ENCODE measurements around the gene ATRAID.

Gene ATRAID

DNA sequence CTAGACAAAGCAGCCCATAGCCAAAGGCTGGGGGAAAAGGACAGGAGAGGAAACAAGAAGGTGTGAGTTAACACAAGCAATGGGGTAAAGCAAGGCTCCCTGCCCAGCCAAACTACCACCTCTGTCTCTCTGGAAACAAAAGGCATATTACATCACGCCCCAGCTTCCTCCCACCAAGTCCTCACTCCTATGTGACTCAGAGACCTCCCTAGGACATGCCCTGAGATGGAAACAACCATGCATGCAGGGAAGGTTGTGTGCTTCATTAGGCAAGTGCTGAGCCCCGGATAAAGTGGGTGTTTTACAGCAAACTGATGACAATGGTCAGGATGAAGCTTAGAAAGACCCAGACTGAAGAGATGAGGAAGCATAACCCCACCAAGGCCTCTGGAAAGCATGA, 9.0 kb upstream of the ATRAID start:
- peaks cover 67% of the 10 kb centered on the region for H3K36me3 ChIP-seq
- H3K9me3 ChIP-seq = no peaks in the 10 kb centered on the region
- H3K4me3 ChIP-seq (ENCODE audit: low read depth, low read length) = no peak overlapping the region
- H3K4me1 ChIP-seq = peaks cover 4% of the 10 kb centered on the region
- no peak for DNase-seq
- TF ChIP-seq, protein P1, sequence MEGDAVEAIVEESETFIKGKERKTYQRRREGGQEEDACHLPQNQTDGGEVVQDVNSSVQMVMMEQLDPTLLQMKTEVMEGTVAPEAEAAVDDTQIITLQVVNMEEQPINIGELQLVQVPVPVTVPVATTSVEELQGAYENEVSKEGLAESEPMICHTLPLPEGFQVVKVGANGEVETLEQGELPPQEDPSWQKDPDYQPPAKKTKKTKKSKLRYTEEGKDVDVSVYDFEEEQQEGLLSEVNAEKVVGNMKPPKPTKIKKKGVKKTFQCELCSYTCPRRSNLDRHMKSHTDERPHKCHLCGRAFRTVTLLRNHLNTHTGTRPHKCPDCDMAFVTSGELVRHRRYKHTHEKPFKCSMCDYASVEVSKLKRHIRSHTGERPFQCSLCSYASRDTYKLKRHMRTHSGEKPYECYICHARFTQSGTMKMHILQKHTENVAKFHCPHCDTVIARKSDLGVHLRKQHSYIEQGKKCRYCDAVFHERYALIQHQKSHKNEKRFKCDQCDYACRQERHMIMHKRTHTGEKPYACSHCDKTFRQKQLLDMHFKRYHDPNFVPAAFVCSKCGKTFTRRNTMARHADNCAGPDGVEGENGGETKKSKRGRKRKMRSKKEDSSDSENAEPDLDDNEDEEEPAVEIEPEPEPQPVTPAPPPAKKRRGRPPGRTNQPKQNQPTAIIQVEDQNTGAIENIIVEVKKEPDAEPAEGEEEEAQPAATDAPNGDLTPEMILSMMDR (IDR thresholded peaks at IDR 0.05; ENCODE audit: low read depth, low read length) = no peak
- H3K27me3 ChIP-seq = no peaks in the 10 kb centered on the region

DNA sequence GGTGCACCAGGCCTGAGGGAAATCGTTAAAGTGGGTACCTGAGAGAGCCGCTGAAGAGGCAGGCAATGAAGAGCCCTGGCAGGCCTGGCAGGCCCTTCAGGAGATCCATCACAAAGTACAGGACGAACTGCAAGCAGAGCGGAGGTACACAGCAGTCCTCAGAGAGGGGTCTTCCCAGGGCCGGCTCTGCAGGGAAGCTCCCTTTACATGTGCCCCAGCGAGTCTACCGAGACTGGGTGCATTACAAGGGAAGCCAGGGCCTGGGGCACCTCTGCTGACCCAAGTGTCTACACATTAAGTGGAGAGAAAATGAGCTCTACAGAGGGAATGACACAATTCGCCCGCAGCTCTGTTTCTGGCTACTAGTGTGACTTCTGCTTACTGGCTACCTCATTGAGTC, 8.1 kb upstream of the ATRAID start:
- TF ChIP-seq, protein P1 (IDR thresholded peaks at IDR 0.05; ENCODE audit: low read depth, low read length) = no peak
- H3K36me3 ChIP-seq = peaks cover 75% of the 10 kb centered on the region
- H3K9me3 ChIP-seq = no peaks in the 10 kb centered on the region
- DNase-seq = no peak
- H3K4me1 ChIP-seq = peaks cover 4% of the 10 kb centered on the region
- H3K4me3 ChIP-seq (ENCODE audit: low read depth, low read length) = no peak overlapping the region
- no peaks in the 10 kb centered on the region for H3K27me3 ChIP-seq

DNA sequence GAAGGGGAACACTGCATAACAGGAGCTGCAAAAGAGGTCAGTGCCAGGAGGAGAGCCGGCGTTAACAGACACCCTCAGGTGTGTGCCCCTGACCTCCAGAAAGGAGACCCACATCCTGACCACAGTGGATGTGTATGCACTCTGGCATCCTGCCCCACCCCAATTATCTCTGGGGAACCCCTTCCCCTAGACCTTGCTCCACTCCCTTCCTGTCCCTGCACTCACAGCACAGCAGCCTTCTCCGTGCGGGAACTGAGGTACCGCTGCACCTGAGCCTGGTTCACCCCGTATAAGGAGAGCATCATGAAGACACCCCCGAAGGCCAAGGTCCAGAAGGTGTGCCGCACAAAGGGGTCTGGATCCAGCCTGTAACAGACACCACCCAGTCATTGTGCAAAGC, 7.3 kb upstream of the ATRAID start:
- Histone ChIP-seq H3K9me3 (no peaks in the 10 kb centered on the region), H3K4me1 (peaks cover 4% of the 10 kb centered on the region), H3K36me3 (peaks cover 80% of the 10 kb centered on the region), H3K4me3 (ENCODE audit: low read depth, low read length) (no peak overlapping the region), H3K27me3 (no peaks in the 10 kb centered on the region)
- TF ChIP-seq, protein P1 (IDR thresholded peaks at IDR 0.05; ENCODE audit: low read depth, low read length) = no peak
- no peak for DNase-seq

DNA sequence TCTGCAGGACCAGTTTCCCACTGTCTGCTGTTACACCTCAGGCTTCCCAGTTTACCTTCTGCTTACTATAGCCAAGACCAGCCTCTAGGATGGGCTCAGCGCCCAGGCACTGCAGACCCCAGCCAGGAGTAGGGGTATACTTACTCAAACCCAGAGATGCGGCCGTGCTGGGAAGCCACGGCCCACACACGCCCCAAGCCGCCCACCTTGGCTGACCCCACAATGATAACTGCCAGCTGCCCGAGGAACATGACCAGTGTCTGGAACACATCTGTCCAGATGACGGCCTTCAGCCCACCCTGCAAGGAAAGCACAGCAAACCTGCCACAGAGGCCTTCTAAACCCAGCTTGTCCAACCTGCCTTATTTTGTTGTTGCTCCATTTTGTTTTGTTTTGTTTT, 6.6 kb upstream of the ATRAID start:
- H3K4me3 ChIP-seq (ENCODE audit: low read depth, low read length) = no peak overlapping the region

DNA sequence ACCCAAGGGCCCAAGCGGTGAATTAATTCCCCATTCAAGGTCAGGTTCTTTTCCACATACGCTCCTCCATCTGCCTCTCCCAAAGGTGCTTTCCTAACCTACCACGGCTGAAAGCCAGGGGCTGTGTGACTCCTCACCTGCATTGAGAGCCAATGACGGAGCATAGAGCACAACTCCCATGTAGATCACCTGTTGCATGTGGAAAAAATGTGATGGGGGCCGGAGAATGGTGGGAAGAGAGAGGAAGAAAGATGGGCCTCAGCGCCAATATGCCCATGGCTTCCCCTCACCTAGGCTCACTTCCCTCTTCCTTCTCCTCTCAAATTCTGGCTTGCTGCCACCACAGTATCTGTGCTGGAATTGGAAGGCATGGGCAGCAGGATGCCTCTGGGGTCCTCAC, 5.5 kb upstream of the ATRAID start:
- Histone ChIP-seq H3K9me3 (no peaks in the 10 kb centered on the region), H3K27me3 (no peaks in the 10 kb centered on the region), H3K36me3 (peaks cover 77% of the 10 kb centered on the region), H3K4me1 (peaks cover 4% of the 10 kb centered on the region; the same call in 1 of the 2 replicates), H3K4me3 (ENCODE audit: low read depth, low read length) (no peak overlapping the region)
- TF ChIP-seq, protein P1 (IDR thresholded peaks at IDR 0.05; ENCODE audit: low read depth, low read length) = no peak
- DNase-seq = no peak

More for the DNA sequence above, 6.6 kb upstream of the ATRAID start:
- Histone ChIP-seq H3K36me3 (peaks cover 79% of the 10 kb centered on the region), H3K4me1 (peaks cover 5% of the 10 kb centered on the region), H3K9me3 (no peaks in the 10 kb centered on the region), H3K27me3 (no peaks in the 10 kb centered on the region)
- TF ChIP-seq, protein P1 (IDR thresholded peaks at IDR 0.05; ENCODE audit: low read depth, low read length) = no peak
- no peak for DNase-seq

DNA sequence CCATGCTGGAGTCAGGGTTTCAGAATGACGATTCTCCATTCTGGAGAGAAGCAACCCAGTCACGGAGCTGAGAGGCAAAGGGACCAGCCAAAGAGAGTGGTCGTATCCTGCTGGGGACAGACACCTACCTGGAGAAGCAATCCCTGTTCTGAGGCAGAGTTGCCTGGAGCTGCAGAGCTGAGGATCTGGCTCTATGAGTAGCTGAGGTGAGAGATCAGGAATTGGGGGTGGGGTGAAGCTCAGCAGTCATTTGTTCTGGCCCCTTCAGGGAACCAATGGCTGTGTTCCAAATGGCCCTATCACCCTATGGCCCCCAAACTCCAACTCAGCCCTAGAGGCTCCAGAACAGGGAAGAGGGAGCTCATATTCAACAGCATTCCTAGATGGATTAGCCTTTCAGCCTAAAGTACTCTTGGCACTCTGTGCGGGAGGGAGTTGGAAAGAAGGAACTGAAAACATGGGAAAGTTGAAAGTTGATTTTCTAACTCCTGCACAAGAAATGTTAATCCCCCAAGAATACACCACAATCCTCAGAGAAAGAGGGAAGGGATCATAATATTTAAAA, 3.3 kb upstream of the ATRAID start:
- Histone ChIP-seq H3K4me3 (ENCODE audit: low read depth, low read length) (no peak overlapping the region), H3K9me3 (no peaks in the 10 kb centered on the region), H3K4me1 (peaks cover 4% of the 10 kb centered on the region; the same call in 1 of the 2 replicates), H3K36me3 (peaks cover 61% of the 10 kb centered on the region), H3K27me3 (no peaks in the 10 kb centered on the region)
- DNase-seq = no peak
- TF ChIP-seq, protein P1 (IDR thresholded peaks at IDR 0.05; ENCODE audit: low read depth, low read length) = no peak

All from BE2C (cell line).